Epithelial cell of esophagus (primary cell): Measurements from ENCODE around the gene FAM187B.
"Not testable (repeated sequence)": the region's sequence is repeated elsewhere in the genome, so short reads cannot be mapped to it uniquely, and the experiment has no call there.

Experiments used
- DNase-seq: peaks from one replicate; pipeline ENCODE4 v3.0.0; 2010; ENCODE audit warnings: low read depth
- H3K4me3 ChIP-seq: 2 replicates; pipeline ENCODE4 v1.5.1; 2011; ENCODE audit warnings: mild to moderate bottlenecking, low read length, control low read depth
- TF ChIP-seq, protein P1 (sequence below): IDR thresholded peaks from 2 replicates; pipeline ENCODE4 v1.5.1; 2011; ENCODE audit warnings: low read depth, mild to moderate bottlenecking, low read length, control low read depth, inconsistent platforms; ENCODE audit not compliant: insufficient read depth; ENCODE audit errors: missing control alignments

FAM187B gene

DNA sequence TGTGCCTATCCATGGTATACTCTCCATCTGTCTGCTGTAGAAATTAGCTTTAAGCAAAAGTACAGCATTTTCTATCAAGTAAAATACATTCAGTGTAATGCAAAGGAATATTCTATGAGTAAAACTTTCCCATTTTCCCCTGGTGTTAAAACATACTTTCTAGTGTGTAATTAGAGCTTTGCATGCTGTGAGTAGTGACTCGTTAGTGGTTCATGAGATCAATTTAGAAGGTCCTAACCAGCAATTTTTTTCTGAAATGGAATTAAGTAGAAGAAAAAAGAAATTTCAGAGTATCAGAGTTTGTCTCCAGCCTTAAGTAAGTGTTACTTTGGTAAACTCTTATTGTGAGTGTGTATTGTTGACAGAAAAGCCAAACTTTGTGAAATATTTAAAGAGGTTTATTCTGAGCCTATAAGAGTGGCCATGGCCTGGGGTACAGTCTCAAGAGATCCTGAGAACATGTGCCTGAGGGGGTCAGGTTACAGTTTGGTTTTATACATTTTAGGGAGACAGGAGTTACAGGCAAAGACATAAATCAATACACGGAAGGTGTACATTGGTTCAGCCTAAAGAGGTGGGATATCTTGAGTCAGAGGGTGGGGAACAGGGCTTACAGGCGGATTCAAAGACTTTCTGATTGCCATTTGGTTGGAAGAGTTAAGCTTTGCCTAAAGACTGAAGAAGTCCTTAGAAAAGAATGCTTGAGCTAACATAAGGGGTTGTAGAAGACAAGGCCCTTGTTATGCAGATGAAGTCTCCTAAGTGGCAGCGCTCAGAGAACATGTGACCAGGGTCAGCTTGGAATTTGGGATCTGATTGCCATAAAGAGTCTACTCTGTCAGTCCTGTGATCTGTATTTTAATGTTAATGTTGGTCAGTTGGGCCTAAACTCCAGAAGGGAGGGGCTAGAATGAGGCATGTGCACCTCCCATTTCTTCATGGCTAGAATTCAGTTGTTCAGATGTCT, 25.5 kb downstream of the FAM187B start:
- DNase-seq, result no peak
- TF ChIP-seq, protein P1, sequence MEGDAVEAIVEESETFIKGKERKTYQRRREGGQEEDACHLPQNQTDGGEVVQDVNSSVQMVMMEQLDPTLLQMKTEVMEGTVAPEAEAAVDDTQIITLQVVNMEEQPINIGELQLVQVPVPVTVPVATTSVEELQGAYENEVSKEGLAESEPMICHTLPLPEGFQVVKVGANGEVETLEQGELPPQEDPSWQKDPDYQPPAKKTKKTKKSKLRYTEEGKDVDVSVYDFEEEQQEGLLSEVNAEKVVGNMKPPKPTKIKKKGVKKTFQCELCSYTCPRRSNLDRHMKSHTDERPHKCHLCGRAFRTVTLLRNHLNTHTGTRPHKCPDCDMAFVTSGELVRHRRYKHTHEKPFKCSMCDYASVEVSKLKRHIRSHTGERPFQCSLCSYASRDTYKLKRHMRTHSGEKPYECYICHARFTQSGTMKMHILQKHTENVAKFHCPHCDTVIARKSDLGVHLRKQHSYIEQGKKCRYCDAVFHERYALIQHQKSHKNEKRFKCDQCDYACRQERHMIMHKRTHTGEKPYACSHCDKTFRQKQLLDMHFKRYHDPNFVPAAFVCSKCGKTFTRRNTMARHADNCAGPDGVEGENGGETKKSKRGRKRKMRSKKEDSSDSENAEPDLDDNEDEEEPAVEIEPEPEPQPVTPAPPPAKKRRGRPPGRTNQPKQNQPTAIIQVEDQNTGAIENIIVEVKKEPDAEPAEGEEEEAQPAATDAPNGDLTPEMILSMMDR, result no peak

DNA sequence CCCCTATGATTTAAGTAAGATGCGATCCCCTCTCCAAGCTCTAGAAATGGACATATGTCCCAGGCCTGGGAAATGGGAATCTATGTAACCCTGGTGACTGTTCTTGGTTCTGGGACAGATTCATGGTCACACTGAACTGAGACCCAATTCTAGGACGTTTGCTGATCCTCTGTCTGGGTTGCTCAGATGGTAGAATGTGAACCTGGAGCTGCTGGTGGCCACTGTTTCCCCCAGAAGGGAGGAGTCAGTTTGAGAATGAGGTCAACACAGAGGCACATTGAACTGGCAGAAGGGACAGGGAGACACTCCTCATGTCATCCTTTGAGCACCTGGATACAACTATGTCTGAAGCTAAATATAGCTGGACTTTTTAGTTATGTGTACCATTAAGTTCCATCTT, 29.1 kb downstream of the FAM187B start:
- TF ChIP-seq, protein P1, result no peak

More for the DNA sequence above, 25.5 kb downstream of the FAM187B start:
- no peak overlapping the region for H3K4me3 ChIP-seq

GRCh38 chr19:35196861-35197260, 31.7 kb downstream of the FAM187B start:
- H3K4me3 ChIP-seq, result not testable (repeated sequence)
- DNase-seq, result peak; percentile 83

More for the DNA sequence above, 29.1 kb downstream of the FAM187B start:
- DNase-seq, result no peak
- no peak overlapping the region for H3K4me3 ChIP-seq

DNA sequence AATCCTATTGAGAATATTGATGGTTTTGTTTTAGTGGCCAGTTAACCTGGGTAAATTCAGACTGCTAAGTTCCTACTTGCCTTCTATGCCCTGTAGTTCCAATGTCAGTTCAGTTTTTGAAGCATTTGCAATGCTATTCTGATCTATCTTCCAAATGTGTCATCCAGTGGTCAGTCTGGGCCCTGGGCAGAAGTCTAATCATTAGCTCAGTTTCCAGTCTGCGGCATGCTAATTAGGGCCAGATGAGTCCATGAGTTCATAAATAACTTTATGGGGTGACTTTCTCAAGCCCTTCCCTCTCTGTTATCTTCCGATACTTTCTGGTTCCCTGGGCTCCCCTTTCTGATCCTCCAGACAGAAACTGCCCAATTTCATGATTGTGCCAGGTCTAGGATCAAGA, 32.7 kb downstream of the FAM187B start:
- TF ChIP-seq, protein P1, result no peak
- no peak for DNase-seq
- H3K4me3 ChIP-seq, result no peak overlapping the region

DNA sequence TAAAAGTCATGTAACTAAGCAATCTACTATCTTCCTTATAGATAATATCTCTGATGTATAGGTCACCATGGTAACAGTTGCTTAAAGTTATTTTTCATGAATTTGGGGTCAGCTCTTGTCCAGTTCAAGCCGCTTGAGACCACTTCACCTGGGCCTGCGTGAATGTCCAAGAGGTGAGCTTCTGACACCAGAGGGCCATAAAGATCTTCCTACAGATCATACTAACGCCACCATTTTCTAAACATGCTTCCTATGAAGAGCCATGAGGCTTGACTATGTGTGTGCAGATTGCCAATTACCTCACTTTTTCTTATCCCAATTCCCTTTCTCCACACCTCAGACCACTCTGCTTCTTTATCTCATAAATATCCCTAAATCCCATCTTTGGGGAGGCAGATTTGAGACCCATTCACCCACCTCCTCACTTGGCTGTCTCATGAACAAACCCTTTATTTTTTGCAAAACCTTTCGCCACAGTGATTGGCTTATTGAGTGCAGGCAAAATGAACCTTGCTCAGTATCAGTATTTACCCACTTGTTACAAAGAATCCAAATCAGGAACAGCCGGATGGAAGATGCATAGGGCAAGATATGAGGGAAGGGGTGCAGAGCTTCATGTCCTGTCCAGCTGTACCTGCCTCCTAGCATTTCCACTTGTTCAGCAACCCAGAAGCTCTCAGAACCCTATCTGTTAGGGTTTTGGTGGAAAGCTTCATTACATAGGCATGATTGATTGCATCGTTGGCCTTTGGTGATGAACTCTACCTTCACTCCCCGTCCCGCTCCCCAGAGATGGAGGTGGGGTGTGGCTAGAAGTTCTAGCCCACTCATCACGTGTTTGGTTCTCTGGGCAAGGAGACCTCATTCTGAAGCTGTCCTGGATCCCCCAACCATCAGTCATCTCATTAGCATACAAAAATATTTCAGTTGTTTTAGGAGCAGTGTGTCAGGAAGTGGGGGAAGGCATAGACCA, 34.2 kb downstream of the FAM187B start:
- TF ChIP-seq, protein P1, result no peak
- H3K4me3 ChIP-seq, result no peak overlapping the region
- no peak for DNase-seq

DNA sequence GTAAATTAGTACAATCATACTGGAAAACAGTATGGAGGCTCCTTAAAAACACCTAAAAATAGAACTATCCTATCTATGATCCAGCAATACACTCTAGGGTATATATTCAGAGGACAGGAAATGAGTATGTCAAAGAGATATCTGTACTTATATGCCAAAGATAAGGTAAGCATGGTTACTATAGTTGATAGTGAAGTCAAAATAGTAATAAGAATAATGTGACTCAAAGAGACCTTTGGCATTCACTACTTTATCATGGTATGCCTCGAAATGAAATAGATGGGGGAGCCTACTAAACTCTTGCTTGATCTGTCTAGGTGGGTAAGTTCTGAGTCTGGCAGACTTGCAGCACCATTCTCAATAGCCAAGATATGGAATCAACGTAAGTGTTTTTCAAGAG, 43.7 kb downstream of the FAM187B start:
- H3K4me3 ChIP-seq, result no peak overlapping the region
- DNase-seq, result no peak
- TF ChIP-seq, protein P1, result no peak

DNA sequence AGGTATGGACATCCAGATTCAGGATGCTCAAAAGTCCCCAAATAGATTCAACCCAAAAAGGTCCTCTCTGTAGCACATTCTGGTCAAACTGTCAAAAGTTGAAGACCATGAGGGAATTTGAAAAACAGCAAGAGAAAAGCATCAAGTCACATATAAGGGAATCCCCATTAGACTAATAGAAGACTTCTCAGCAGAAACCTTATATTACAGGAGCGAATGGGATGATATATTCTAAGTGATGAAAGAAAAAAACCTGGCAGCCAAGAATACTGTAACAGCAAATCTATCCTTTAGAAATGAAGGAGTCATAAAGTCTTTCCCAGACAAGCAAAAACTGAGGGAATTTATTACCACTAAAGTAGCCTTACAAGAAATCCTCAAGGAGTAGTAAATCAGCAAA, 44.3 kb downstream of the FAM187B start:
- H3K4me3 ChIP-seq, result no peak overlapping the region
- DNase-seq, result no peak
- TF ChIP-seq, protein P1, result no peak
